ENCODE results near the gene EYA2.

DNA sequence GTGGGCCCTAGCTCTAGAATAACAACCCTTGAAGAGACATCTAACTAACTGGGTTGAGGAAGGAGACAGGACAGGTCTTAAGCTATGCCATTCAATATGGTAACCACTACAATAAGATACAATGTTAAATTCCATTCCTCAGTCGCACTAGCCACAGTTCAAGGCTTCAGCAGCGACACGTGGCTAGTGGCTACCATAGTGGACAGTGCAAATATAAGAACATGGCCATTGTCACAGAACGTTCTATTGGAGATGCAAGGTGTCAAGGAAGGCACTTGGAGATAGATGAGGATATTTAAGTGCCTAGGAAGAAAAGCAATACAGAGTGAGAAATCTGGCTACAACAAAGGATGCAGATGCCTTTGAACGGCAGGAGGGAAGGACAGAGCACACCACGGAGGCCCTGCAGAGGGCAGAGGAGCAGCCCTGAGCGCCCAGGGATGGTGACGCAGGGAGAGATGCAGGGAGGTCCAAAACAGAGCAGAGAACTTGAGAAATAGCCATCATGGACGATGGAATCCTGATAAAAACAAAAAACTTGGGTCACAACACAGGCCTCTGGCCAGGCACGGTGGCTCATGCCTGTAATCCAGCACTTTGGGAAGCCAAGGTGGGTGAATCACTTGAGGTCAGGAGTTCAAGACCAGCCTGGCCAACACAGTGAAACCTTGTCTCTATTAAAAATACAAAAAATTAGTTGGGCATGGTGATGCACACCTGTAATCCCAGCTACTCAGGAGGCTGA is 321.2 kb downstream of the EYA2 start:
- TF ChIP-seq, protein P1, sequence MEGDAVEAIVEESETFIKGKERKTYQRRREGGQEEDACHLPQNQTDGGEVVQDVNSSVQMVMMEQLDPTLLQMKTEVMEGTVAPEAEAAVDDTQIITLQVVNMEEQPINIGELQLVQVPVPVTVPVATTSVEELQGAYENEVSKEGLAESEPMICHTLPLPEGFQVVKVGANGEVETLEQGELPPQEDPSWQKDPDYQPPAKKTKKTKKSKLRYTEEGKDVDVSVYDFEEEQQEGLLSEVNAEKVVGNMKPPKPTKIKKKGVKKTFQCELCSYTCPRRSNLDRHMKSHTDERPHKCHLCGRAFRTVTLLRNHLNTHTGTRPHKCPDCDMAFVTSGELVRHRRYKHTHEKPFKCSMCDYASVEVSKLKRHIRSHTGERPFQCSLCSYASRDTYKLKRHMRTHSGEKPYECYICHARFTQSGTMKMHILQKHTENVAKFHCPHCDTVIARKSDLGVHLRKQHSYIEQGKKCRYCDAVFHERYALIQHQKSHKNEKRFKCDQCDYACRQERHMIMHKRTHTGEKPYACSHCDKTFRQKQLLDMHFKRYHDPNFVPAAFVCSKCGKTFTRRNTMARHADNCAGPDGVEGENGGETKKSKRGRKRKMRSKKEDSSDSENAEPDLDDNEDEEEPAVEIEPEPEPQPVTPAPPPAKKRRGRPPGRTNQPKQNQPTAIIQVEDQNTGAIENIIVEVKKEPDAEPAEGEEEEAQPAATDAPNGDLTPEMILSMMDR (IDR thresholded peaks at IDR 0.05), result no peak
- no peak for TF ChIP-seq POLR2A (IDR thresholded peaks at IDR 0.05)
